ENCODE results near the gene SUPT6H.

The SUPT6H gene

DNA sequence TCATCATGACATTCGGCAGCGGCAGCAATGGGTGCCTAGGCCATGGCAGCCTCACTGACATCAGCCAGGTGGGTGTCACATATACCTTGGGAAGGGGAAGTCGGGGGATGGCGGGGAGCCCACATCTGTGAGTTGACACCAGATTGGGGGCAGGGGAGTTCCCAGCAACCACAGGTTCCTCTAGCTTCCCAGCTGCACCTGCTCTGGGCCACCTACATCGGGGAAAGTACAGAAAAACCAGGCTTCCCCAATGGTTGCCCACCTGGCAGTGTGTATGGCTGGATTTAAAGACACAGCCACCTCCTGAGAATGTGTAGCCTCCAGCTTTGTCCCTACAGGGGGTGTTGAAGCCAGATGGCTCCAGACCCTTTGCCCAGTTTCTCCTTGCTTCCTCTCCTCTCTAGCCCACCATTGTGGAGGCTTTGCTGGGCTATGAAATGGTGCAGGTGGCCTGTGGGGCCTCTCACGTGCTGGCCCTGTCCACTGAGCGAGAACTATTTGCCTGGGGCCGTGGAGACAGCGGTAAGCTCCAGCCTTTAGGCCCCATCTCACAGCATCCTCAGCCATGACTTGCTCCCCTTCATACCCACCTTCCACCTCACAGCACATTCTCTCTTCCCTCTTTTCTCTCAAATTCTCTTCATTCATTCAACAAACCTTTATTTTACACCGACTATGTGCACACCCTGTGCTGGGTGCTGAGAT lies 76.8 kb downstream of the SUPT6H start:
- no peak overlapping the region for H3K4me3 ChIP-seq (replicated peaks in 1 of 2; ENCODE audit: low read depth in 2 of 2, low read length in 2 of 2)
- DNase-seq (ENCODE audit: low read depth in 2 of 2) = no peak
- TF ChIP-seq, protein P1, sequence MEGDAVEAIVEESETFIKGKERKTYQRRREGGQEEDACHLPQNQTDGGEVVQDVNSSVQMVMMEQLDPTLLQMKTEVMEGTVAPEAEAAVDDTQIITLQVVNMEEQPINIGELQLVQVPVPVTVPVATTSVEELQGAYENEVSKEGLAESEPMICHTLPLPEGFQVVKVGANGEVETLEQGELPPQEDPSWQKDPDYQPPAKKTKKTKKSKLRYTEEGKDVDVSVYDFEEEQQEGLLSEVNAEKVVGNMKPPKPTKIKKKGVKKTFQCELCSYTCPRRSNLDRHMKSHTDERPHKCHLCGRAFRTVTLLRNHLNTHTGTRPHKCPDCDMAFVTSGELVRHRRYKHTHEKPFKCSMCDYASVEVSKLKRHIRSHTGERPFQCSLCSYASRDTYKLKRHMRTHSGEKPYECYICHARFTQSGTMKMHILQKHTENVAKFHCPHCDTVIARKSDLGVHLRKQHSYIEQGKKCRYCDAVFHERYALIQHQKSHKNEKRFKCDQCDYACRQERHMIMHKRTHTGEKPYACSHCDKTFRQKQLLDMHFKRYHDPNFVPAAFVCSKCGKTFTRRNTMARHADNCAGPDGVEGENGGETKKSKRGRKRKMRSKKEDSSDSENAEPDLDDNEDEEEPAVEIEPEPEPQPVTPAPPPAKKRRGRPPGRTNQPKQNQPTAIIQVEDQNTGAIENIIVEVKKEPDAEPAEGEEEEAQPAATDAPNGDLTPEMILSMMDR (IDR thresholded peaks at IDR 0.05; ENCODE audit: low read depth, low read length) = no peak

DNA sequence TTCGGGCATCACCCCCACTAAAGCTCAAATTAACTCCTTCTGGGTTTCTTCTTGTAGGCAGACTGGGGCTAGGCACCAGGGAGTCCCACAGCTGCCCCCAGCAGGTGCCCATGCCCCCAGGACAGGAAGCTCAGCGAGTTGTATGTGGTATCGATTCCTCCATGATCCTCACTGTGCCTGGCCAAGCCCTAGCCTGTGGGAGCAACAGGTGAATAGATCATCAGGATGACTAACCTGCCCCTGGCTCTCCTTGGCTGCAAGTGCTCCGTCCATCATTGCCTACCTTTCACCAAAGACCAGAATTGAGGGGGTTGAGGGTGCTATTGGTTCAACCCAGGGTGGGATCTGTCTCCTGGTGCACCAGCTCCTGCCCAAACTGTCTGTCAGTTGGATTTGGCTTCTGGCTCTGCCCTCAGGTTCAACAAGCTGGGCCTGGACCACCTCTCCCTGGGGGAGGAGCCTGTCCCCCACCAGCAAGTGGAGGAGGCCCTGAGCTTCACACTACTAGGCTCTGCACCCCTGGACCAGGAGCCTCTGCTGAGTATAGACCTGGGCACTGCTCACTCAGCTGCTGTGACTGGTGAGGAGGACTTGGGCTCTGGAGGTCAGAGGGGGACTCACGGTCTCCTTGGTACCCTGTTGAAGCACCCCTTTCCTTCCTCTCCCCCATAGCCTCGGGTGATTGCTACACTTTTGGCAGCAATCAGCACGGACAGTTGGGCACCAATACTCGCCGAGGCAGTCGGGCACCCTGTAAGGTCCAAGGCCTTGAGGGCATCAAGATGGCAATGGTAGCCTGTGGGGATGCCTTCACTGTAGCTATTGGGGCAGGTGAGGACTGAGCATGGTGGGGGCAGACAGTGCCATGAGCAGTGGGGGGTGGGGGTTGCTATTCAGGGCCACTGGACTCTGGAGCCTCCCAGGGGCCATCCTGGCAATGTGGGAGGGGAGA lies 78.7 kb downstream of the SUPT6H start:
- TF ChIP-seq, protein P1 (IDR thresholded peaks at IDR 0.05; ENCODE audit: low read depth, low read length) = no peak
- no peak overlapping the region for H3K4me3 ChIP-seq (replicated peaks in 1 of 2; ENCODE audit: low read depth in 2 of 2, low read length in 2 of 2)

DNA sequence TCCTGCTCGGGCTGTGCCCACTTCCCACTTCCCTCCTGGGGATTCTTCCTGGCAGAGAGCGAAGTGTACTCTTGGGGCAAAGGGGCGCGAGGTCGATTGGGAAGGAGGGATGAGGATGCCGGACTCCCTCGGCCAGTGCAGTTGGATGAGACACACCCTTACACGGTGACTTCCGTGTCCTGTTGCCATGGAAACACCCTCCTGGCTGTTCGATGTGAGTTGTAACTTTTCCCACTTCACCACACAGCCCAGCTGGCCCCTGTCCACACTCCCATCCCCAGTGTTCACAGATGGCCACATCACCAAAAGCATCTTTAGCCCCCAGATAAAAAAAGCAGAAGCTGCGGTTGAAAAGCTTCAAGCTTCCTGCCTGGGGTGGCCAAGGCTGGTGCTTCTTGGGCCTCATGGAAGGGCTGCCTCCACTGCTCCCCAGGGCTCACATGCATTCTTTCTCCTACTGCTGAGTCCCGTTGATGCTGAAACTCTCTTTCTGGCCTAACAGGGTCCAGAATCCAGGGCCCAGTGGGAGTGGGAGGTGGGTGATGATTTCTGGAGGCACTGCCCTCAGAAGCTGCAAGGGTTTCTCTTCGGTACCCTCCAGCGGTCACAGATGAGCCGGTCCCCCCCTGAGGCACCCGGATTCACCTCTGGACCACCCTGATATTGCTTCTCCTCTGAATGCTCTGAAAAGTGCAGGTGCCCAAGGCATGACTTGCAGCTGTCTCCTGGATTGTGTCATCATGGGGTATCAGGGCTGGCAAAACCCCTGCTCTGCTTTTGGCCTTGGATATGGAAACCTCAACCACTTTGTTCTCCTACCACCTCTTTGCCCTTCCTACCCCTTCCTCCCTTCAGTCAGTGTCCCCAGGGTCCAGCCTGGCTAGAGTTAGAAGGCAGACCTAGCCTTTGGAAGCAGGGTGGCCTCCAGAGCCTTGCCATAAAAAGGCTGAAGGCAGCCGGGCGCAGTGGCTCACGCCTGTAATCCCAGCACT lies 79.6 kb downstream of the SUPT6H start:
- TF ChIP-seq, protein P1 (IDR thresholded peaks at IDR 0.05; ENCODE audit: low read depth, low read length) = no peak
- no peak for DNase-seq (ENCODE audit: low read depth in 2 of 2)
- H3K4me3 ChIP-seq (replicated peaks in 1 of 2; ENCODE audit: low read depth in 2 of 2, low read length in 2 of 2) = no peak overlapping the region

More for the DNA sequence above, 78.7 kb downstream of the SUPT6H start:
- no peak for DNase-seq (ENCODE audit: low read depth in 2 of 2)

DNA sequence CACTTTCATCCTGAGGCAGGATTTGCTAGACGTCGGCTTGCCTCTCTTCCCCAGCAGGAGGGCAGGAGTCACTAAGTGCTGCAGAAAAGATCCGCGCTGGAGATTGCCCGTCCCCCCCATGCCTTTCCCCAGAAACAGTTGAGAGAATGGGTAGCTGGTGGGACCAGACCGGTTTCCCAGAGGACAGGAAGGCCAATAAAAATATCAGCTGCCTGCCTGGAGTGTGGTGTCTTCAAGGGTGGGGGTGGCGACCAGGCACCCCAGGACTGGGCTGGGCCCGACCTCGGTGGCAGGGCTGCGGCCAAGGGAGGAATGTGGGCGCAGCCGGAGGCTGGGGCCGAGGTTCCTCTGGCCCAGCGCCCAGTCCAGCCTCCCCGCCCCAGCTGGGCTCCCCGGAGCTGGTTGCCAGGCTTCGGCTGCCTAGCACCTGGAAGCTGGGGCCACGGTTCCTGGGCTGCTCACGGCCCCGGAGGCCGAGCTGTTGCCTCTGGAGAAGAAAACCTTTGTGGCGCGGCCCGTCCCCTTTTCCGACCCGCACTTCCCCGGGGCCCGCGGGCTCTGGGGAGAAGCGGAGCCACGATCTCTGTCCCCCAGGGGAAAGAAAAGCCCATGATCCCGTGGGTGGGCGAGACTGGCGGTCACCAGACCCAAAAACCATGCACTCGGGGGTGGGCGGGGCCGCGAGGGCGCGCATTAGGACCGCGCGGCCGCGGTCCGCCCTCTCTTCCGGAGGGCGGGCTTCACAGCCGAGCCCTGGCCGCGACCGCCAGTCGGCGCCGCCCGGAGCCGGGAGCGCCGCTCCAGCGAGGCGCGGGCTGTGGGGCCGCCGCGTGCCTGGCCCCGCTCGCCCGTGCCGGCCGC lies 81.5 kb downstream of the SUPT6H start, which contains the start of gene TRAF4:
TRAF4 (plus strand) TSS at position 769 of the 861 bp plus-strand sequence. CDS start 102 bp downstream, outside the sequence.
- TF ChIP-seq, protein P1 (IDR thresholded peaks at IDR 0.05; ENCODE audit: low read depth, low read length) = peak; percentile 14
- peak within 1 kb of the TSS; percentile 68 to 82 for H3K4me3 ChIP-seq (replicated peaks in 1 of 2; ENCODE audit: low read depth in 2 of 2, low read length in 2 of 2)
- DNase-seq (ENCODE audit: low read depth in 2 of 2) = peak; percentile 83 to 86

DNA sequence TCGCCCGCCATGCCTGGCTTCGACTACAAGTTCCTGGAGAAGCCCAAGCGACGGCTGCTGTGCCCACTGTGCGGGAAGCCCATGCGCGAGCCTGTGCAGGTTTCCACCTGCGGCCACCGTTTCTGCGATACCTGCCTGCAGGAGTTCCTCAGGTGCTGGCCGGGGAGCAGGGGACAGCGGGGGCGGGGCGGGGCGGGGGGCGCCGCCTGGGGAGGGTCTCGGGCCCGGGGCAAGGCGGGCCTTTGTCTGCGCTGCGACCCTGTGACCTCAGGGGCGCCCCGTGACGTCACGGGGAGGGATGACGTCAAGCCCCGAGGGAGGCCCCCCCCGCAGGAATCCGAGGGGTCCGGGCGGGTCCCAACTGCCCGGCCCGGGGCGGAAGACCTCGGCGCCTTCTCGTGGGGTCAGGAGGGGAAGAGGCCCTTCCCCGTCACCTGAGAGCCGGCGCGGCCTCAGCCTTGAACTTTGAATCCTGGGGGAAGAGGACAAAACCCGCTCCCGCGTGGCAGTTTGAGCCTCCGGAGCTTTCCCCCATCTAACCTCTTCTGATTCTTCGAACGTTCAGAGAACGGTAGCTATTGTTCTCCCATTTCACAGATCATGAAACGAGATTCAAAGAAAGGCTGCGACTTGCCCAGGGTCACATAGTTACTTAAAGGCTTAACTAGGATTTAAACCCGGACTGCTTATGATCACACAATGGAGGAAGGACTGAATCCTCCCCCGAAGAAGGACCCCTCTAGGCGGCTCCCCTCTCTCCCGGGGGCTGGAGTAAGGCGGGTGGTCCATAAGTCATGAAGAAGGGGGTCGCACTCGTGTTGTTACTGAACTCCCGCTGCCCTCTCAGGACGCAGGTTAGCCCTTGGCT lies 82.3 kb downstream of the SUPT6H start:
- H3K4me3 ChIP-seq (replicated peaks in 1 of 2; ENCODE audit: low read depth in 2 of 2, low read length in 2 of 2) = peak overlapping the region; percentile 68 to 82
- TF ChIP-seq, protein P1 (IDR thresholded peaks at IDR 0.05; ENCODE audit: low read depth, low read length) = no peak
- peak; percentile 56 to 78 for DNase-seq (ENCODE audit: low read depth in 2 of 2)
